HG03139 (cell line): Measurements from ENCODE around the gene ALPK1.
A peak's percentile ranks its signal among the peaks of the same experiment; 100 is the strongest.

Source experiments
- ATAC-seq: cut with Tn5 transposase; IDR thresholded peaks from one replicate; pipeline ENCODE4 v1.9.1; 2021; ENCODE audit not compliant: unreplicated experiment

Gene ALPK1

DNA sequence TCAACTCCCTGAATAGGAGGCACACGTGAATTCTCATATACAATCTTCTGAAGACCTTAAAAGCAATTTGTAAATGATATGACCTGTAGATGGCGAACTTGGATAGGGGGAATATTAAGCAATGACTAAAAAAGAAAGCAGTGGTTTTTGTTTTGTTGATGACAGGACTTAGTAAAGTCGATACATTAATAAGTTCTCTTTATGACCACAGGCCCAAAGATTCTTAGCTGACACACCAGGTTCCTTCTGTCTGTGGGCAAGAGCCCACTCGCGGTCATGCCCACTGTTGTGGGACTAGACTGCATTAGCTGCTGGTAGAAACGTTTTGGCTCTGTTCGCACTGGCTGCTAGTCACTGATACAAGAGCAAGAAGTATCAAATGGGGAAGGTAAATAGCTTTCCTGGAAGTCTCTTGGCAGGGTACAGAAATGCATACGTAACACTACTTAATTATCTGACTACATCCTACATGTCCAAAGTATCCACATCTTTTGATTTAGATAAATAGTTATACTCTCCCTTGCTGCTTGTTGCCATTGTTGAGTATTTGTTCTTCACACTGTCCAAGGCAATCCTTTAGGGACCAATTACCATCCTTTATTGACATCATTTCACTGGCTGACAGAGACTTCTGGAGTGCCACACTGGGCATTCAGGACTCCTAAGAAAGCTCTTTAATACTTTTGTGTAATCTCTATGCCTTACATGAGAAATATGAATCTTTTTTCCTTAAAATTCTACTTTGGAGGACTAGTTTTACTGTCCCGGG, 31.0 kb downstream of the ALPK1 start:
- peak; percentile 77 for ATAC-seq

DNA sequence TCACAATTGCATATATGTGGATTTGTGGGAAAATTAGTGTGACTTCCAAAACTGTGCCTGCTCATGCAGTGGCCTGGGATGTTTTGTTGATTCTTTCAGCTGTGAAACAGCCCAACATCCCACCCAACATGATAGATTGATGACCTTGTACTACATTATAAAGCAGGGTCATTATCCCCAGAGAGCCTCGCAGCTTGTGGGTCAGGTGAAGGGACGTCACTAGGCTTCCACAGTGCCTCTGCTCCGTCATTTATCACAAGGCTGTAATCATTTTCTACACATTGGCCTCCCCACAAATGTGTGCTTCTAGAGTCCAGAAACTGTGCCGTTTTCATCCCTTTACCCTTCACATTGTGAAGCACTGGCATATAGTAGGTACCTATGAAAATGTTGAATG, 31.6 kb downstream of the ALPK1 start:
- no peak for ATAC-seq

DNA sequence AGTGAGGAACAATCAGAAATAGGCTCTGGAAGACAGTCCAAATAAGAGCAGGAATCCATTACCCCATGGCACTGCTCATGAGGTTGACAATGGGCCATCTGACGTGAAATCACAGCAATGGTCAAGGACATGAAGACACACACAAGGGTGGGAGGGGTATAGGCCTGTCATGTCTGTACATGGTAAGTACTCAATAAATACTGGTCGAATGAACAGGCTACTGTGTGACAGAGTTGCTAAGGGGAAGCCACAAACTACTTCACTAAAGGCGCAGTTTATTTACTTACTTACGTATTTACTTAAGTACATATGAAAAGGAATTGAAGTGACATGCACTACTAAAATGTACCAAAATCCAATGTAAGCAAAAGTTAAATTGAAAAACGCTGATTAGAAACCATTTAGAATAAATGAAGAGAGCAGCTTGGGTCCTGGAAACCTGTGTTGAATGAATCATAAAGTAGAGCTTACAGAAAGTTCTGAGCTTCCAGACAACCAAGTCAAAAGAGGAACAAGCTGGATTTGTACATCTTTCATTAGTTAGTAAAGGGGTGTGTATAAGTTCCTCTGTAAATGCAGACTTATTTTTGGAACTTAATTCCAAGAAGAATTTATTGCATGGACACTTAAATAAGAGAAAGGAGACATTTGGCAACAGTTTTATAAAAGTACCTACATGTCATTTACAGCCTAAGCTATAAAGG, 32.7 kb downstream of the ALPK1 start:
- ATAC-seq = no peak

DNA sequence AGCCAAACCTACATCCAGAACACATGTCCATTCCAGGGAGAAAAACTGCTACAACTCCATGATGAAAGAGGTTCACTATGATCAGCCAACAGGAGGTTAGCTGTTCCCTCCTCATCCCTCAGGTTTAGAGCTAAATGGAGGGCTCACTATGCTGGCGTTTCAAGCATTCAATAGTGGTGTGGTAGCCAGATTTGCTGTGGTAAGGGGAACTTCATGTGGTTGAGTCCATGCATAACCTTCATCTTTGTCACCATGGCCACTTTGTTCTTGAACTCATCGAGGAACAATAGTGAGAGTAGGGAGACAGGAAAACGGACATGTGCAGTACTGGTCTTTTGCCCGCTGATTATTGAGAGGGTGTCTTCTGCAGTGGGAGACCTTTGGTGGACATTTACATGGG, 33.8 kb downstream of the ALPK1 start:
- ATAC-seq = no peak

DNA sequence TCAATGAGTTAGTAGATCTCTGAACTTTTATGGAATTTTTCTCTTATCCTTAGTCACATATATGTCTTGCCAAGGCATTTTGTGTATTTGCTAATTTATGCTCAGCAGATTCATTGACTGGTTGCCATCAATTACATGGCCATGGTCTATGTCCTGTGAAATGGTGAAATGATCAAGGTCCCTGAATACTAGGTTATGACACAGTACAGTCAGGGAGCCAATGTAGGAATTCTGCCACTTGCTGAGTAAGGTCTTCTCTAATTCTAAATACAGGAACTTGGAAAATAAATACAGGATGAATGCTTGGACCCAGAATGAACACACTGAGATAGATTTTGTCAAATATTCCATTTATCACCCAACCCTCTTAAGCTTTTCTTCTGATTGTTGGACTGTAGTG, 35.2 kb downstream of the ALPK1 start:
- no peak for ATAC-seq

DNA sequence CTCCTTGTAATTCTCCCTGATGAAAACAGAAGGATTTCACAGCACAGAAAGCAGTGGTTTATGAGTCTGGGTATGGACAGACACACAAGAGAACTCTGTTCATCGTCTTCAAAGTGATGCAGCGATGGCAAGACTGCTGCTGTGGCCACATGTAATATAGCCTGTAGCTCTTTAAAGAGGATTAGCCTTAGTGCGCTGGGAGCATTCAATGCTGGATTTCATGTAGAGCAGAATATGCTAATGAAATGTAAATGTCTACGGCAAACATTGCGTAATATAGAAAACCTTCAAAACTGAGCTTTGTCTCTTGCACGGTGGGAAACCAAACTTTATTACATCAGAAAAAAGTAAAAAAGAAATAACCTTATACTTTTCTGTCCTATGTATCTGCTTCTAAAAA, 42.9 kb downstream of the ALPK1 start:
- ATAC-seq = no peak

DNA sequence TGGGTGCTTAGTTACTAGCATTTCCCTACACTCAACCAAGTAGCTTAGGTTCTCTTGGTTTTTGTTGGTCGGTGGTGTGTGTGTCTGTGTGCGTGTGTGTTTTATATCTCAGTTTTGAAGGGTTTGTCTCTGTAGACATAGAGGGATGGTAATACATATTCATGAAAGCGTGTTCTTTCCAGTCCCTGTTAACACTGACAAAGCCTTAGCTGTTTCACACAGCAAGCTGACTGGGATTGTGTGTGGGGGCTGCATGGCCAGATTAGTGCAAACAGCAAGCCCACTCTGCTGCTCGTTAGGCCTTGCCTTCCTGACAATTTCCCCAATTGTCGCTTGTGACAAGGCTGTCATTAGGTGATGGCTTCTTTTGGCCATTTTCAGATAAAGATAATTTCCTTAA, 43.9 kb downstream of the ALPK1 start:
- no peak for ATAC-seq

DNA sequence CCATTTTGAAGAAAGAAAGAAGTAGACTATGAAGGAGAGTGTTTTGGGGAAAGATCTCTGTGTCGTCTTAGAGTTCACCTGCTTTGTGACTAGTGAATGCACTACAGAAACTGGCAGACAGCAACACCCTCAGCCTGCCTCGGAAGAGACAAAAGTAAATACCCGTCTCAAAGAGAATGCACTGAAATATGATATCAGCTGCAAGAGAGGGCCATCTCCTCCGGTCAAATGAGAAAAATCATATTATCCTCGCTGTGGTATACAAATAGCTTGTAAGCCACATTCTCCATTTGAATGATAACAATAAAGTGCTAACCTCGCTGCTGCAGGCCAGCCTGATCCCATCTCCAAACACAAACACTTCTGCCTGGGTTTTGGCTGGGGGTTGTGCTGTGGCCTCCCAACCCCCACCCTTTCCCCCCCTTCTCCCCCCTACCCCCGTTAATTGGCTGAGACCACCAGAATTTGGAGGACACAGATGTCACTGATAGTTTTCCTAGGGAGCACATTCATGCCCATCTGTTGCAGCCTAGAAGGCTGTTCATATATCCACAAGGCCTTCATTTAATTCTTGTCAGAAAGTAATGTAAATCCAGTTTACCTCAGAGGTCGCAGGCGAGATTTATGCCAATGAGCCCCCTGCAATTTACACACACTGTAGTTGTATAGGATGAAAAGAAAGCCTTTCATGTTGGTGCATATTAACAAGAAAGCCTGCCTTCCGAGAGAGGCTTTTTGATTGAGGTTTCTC, 46.3 kb downstream of the ALPK1 start:
- ATAC-seq = no peak

DNA sequence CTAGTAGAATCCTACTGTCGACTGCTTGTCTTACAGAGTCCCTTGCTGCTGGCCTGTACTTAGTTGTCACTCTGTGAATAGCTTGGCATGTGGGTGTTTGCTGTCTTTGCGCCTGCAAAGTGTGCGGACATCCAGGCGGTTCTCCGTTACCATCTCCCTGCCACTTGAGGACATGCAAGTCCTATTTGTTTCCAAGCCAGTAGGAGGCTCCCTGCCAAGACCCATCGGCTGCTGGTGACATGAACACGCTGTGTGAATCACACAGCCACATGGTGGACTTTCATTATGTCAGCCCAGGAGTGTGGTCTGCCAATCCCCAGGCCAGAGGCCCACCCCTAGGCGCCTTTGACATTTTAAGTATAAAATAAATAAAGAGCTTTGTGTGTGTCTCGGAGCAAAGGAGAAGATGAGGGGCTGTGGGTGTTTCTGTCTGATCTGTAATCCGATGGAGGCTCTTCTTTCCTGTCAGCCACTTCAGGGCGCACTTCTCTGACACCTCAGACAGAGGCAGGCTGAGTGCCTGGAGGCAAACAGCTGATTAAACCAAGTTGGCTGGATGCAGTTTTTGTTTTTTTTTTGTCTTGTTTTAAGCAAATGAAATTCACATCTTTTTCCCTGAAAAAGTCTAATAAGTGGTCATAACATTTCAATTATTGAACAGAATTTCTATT, 51.5 kb downstream of the ALPK1 start:
- no peak for ATAC-seq

DNA sequence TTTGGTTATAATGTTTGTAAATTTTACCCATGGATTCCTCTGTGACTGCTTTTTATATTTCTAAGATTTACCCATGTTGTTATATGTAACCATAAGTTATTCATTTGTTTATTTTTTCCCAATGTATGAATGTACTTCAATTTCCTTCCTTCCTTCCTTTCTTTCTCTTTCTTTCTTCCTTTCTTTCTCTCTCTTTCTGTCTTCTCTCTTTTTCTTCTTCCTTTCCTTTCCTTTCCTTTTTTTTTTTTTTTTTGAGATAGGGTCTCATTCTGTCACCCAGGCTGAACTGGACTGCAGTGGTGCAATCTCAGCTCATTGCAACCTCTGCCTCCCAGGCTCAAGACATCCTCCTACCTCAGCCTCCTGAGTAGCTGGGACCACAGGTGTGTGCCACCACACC, 55.6 kb downstream of the ALPK1 start:
- no peak for ATAC-seq

DNA sequence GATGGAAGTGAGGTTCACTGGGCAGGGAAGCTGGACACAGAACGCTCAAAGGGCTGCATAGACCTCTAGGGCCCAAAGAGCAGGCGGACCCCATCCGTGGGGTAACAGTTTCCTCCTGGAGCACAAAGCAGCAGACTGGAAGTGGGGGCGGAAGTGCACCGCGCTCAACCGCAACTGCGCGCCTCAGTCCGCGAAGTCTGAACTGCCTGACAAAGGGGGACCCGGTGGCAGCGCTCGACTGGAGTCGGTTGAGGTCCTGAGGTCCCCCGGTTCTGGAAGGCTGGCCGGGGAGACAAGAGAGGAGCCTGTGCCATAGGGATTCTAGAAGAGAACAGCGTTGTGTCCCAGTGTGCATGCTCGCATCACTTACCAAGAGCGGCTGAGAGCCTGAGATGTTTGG, 58.5 kb downstream of the ALPK1 start:
- ATAC-seq = no peak

DNA sequence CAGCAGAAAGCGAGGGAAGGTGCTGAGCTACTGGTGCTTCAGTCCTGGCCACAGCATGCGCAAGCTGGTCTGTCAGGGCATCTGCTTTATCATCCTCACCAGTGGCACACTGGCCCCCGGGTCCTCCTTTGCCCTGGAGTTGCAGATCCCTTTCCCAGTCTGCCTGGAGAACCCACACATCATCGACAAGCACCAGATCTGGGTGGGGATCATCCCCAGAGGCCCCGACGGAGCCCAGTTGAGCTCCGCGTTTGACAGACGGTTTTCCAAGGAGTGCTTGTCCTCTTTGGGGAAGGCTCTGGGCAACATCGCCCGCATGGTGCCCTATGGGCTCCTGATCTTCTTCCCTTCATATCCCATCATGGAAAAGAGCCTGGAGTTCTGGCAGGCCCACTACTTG, 60.3 kb downstream of the ALPK1 start:
- ATAC-seq = no peak

DNA sequence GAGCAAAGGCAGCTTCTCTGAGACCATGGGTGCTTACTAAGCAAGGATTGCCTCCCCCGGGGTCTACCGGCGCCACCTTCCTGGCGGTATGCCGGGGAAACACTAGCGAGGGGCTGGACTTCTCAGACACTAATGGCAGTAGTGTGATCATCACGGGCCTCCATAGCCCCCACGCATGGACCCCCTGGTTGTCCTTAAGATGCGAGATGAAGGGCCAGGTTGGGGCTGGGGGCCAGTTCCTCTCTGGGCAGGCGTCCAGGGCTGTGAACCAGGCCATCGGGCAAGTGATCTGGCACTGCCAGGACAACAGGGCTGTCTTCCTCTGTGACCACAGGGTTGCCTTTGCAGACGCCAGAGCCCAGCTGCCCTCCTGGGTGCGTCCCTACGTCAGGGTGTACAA, 60.7 kb downstream of the ALPK1 start:
- no peak for ATAC-seq

DNA sequence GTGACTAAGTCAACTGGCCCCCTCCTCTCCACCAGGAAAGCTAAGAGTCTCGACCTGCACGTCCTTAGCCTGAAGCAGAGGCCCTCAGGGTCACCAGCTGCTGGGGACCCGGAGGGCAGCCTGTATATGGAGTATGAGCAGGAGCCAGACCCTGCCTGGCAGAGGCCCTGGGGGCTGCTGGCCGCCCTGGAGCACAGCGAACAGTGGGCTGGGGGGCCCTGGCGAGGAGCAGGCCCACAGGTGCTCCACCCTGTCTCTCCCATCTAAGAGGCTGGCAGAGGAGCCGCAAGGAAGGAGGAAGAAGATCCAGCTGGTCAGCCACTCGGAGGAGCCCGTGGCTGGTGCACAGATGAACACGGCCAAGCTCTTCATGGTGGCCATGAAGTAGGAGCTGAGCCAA, 61.2 kb downstream of the ALPK1 start:
- ATAC-seq = no peak

DNA sequence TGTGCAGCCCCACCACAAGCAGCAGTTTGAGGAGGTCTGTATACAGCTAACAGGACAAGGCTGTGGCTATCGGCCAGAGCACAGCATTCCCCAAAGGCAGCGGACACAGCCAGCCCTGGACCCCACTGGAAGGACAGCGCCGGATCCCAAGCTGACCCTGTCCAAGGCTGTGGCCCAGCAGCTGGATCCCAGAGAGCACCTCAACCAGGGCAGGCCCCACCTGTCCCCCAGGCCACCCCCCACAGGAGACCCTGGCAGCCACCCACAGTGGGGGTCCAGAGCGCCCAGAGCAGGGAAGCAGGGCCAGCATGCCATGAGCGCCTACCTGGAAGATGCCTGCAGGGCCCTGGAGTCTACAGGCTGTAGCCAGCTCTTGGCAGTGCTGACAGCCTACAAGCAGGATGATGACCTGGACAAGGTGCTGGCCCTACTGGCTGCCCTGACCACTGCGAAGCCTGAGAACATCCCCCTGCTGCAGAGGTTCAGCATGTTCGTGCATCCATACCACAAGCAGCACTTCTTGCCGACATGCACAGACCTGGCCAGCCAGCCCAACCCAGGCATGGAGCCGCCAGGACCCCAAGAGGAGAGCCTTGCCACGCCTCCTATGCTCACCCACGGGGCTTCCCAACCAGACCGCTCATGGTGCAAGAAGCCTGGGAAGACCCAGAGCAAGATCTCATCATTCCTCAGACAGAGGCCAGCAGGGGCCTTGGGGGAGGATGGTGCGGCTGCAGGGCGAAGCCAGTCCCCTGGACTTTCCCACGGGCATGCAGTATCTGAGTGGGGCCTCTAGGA, 62.0 kb downstream of the ALPK1 start:
- ATAC-seq = no peak

DNA sequence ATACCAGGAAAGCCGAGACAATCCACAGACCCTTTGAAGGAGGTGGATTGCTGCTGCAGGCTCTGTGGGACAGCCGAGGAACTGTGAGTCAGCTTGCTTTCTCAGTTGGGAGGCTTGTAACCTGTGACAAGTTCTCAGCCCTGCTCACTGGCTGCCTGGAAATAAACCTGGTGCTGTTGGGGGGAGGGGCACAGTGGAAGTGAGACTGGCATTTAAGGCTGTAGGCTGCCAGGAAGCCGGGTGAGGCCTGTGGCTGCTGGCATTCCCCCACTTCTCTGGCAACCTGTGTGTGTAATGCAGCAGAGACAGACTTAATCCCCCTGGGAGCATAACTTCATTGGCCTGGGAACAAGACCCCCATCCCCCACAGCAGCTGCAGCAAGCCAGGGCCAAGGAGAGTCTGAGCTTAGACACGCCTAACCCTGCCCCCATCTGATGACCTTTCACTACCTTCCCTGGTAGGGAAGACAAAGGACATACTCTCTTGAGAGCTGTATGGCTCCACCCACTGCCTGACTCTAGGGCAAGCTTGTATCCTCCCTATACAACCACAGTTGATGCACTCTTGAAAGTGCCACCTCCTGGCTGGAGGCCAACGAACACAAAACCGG, 64.1 kb downstream of the ALPK1 start:
- peak; percentile 52 for ATAC-seq

DNA sequence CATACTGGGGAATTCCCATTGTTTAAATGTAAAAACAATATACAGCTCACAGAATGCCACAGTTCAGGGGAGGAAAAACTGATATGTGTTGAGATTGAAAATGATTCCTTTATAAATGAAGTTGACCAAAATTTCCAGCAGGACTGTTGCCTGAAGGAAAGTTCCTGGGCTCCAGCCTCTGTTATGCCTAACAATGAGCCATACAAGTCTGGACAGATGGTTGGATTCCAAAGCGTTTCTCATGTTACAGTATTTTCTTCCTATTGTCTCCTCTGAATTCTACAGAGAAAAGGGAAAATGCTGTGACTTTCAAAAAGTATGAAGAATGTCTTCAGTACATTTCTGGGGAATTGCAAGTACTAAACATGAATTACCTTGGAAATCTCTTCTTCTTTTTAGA, 73.3 kb downstream of the ALPK1 start:
- no peak for ATAC-seq

DNA sequence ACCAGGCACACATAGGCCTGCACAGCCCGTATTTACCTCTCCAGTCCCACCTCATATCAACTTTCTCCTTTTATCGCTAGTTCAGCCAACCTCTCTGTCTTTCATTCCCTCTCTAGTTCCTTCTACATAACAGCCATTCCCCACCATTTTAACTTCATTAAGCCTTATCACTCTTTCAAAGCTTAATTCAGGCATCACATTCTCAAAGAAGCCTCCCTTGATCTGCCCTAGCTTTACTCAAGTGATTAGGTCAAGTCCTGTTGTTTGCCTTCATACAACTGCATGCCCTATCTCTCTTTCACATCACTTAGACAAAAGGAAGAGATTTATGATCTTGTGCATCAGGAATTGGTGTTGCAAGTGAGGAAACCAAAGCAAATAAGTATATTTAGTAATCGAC, 74.2 kb downstream of the ALPK1 start:
- ATAC-seq = no peak

DNA sequence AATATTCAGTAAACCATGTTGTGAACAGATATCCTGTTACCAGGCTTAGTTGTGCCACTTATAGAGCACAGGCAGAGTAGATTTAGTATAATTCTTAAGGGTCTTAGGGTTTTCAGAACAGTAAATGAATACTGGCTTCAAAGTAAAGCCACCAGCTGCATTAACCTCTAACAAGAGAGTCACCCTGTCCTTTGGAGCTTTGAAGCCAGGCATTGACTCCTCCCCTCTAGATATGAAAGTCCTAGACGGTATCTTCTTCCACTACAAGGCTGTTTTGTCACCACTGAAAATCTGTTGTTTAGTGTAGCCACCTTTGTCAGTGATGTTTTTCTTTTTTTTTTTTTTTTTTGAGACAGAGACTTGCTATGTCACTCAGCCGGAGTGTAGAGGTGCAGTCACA, 77.7 kb downstream of the ALPK1 start:
- ATAC-seq = no peak

DNA sequence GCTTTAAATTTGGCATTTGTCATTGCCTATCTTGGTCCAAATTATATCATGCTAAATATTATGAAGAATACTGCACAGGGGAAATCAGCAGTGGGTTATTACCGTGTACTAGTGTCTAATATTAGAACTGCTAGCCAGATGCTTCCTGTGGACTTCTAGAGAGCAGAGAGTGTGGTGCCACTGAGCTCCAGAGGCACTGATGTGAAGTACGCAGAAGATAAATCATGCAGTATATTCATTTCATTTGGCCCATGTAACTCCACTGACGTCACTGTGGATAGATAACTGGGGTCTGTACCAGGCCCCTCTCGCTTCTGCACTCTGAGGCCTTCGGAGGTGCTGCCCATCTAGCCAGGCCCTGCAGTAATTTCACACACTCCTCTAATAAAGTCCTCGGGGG, 80.0 kb downstream of the ALPK1 start:
- no peak for ATAC-seq
